HFFc6 (cell line): ENCODE results near the gene AGXT. TPM values are rescaled to one million over a fixed set of nuclear protein-coding genes. Genes with fewer than 3 reads are reported as not detected.

Experiments
- DNase-seq: peaks from one replicate; pipeline ENCODE4 v3.0.0-alpha.2; 2018
- H3K27ac Mint-ChIP-seq: 2 replicates; pipeline ENCODE4 v1.8.0; 2020; ENCODE audit warnings: mild to moderate bottlenecking, mixed read lengths
- H3K27me3 Mint-ChIP-seq: 2 replicates; pipeline ENCODE4 v1.8.0; 2021; ENCODE audit warnings: mild to moderate bottlenecking, moderate library complexity, mixed read lengths; ENCODE audit not compliant: insufficient read depth
- H3K36me3 Mint-ChIP-seq: 2 replicates; pipeline ENCODE4 v1.8.0; 2021; ENCODE audit warnings: low read depth, mixed read lengths
- H3K4me1 Mint-ChIP-seq: 2 replicates; pipeline ENCODE4 v1.8.0; 2020; ENCODE audit warnings: low read depth, mixed read lengths
- H3K4me3 Mint-ChIP-seq: 2 replicates; pipeline ENCODE4 v1.8.0; 2020; ENCODE audit warnings: mild to moderate bottlenecking, moderate library complexity, mixed read lengths
- H3K9me3 Mint-ChIP-seq: 2 replicates; pipeline ENCODE4 v1.8.0; 2020; ENCODE audit warnings: mild to moderate bottlenecking, mixed read lengths
- total RNA-seq, 6 experiments: library from RNA; stranded (reverse); fragmentation: NEBNext Ultra II Directional; extraction: Animal tissue kit (Norgen Biotek cat#: 25700); gene quantifications; 2 replicates in 1 of 6; 3 replicates in 5 of 6; pipeline ENCODE4 v1.2.3, GENCODE V29; 2021
- TF ChIP-seq, protein P1 (sequence below): fragments of 200-600 bp; sonication (generic); IDR thresholded peaks from 2 replicates; pipeline ENCODE4 v1.5.0; 2021; ENCODE audit warnings: antibody characterized with exemption, mild to moderate bottlenecking

The AGXT gene
- total RNA-seq, 6 experiments from 2014 or later: not detected

DNA sequence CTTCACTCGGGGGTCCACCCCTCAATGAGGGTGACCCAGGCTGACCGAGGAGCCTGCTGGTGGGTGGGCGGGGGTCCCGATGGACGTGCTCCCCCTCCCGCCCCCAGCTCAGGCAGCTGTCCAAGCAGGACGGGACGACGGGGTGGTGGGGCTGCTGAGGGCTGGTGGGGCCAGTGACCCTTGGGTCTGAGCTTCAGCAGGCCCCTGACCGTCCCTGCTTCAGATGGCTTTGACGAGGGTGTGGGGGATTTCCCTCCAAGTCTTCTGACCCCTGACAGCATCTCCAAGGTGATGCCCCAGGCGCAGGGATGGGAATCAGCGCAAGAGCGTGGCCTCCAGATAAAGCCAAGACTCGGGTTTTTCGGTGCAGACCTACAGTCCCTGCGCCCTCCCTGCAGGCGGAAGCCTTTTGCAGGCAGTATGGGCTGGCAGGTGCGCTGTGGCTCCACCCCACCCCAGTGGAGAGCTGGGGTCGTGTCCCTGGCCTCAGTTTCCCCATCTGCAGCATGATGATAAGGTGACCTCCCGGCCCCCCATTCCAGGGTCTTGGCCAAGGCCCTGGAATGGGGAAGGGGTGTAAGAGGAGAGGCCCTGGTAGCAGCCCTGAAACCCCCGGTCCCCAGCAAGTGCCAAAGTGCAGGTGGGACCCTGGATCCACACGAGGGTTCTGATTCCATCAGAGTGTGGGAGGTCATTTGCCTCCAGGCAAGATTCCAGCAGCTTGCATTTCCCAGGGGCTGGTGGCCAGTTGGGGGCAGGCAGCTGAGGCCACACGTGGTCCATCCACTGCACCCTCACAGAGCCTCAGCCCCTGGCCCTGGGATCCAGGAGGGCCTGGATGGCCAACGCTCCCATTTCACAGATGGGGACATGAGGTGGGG is 46.3 kb downstream of the AGXT start:
- no peaks in the 10 kb centered on the region for H3K9me3 Mint-ChIP-seq
- H3K4me3 Mint-ChIP-seq: no peak overlapping the region; the same call in 1 of the 2 replicates
- H3K4me1 Mint-ChIP-seq: peaks cover 31% of the 10 kb centered on the region
- DNase-seq: no peak
- H3K27me3 Mint-ChIP-seq: peaks cover 6% of the 10 kb centered on the region
- no peak overlapping the region for H3K27ac Mint-ChIP-seq
- TF ChIP-seq, protein P1, sequence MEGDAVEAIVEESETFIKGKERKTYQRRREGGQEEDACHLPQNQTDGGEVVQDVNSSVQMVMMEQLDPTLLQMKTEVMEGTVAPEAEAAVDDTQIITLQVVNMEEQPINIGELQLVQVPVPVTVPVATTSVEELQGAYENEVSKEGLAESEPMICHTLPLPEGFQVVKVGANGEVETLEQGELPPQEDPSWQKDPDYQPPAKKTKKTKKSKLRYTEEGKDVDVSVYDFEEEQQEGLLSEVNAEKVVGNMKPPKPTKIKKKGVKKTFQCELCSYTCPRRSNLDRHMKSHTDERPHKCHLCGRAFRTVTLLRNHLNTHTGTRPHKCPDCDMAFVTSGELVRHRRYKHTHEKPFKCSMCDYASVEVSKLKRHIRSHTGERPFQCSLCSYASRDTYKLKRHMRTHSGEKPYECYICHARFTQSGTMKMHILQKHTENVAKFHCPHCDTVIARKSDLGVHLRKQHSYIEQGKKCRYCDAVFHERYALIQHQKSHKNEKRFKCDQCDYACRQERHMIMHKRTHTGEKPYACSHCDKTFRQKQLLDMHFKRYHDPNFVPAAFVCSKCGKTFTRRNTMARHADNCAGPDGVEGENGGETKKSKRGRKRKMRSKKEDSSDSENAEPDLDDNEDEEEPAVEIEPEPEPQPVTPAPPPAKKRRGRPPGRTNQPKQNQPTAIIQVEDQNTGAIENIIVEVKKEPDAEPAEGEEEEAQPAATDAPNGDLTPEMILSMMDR: peak; percentile 65
- no peaks in the 10 kb centered on the region for H3K36me3 Mint-ChIP-seq

DNA sequence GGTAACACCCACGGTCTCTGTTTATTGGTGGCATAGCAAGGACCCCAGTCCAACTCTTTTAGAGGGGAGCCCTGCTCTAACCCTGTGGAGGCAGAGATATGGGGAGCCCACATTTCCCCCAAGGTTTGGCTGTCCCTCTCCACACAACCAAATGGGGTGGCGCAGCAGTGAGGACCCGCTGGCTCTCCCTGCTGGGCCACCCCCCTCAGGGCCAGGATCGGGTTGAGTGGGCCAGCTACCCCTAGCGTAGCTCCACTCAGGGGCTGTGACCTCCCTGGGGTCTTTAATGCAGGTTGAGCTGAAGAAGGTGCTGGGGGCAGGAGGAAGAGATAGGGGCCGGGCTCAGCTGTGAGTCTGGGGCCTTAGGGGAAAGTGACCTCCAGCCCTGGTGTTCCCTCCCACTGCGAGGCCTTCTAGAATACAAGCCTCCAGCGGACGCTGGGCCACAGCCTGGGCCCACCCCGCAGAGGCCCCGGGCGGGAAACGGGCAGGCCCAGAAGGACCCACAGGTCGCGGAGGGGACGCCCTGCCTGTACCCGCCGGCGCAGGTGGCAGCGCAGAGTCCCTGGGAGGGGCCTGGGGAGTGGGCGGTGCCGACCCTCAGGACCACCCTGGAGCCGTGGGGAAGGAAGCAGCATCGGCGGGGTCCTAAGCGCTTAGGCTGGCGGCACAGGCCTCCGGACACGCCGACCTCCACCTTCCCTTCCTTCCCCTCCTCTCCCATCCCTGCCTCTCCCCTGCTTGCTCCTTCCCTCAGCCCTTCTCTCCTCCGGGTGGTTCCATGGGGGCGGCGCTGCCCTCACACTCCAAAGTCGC is 47.1 kb downstream of the AGXT start:
- Mint-ChIP-seq H3K27me3 (peaks cover 2% of the 10 kb centered on the region), H3K4me1 (peaks cover 33% of the 10 kb centered on the region), H3K36me3 (no peaks in the 10 kb centered on the region), H3K4me3 (no peak overlapping the region; the same call in 1 of the 2 replicates), H3K27ac (peak overlapping the region; percentile 26; the same call in 1 of the 2 replicates), H3K9me3 (no peaks in the 10 kb centered on the region)
- DNase-seq: no peak
- TF ChIP-seq, protein P1: no peak

DNA sequence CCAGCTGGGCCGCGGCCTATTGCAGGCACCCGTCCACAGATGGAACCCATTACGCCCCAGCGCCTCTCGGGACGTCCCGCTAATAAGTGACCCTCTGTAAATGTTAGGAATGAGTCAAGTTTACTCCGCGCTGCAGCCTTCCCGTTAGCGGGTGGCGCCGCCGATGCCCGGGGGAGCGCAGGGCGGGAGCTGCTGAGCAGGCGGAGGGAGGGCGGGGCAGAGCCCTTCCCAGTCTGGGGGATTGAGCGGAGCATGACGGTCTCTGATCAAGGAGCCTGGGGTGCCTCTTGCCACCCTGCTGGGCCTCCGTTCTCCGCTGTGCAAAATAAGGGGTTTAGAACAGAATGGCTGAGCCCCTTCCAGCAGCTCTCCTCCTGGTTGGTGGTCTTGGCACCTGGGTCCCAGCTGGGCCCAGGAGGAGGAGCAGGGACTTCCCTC is 48.0 kb downstream of the AGXT start:
- H3K4me1 Mint-ChIP-seq: peaks cover 37% of the 10 kb centered on the region
- no peaks in the 10 kb centered on the region for H3K9me3 Mint-ChIP-seq
- peaks cover 2% of the 10 kb centered on the region for H3K27me3 Mint-ChIP-seq
- H3K27ac Mint-ChIP-seq: no peak overlapping the region
- peak; percentile 85 for DNase-seq
- TF ChIP-seq, protein P1: 0 out of 2 replicates have a peak, but pooled peaks have one; percentile 15
- H3K36me3 Mint-ChIP-seq: no peaks in the 10 kb centered on the region
- H3K4me3 Mint-ChIP-seq: no peak overlapping the region

DNA sequence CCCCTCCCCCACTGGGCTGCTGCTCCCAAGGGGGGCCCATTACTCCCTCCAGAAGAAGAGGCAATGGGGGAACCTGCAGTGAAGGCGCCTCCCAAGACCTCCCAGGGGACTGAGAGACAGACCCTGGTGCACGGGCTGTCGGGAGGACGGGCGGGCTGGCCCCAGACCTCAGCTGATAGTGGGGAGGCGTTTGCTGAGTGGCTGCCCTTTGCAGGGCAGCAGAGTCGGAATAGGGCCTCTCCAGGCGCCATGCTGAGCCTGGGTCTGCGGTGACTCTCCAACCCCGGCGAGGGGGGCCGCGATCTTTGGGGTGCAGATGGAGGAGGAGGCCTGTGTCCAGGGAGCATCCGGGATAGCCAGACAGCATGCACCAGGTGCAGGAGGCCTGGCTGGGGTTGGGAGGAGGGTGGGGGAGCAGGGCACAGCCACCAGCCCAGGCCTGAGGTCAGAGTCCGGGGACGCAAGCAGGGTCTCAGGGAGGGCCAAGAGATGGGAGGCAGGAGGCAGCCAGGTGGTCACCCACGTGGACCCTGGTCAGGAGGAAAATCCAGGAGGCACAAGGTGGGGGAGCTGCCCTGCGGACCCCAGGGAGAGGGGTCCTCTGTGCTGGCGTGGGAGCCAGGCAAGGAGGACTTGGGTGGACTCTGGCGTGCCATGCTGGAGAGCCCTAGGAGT is 48.5 kb downstream of the AGXT start:
- no peaks in the 10 kb centered on the region for H3K9me3 Mint-ChIP-seq
- H3K4me1 Mint-ChIP-seq: peaks cover 34% of the 10 kb centered on the region
- no peak for DNase-seq
- H3K4me3 Mint-ChIP-seq: no peak overlapping the region
- no peak overlapping the region for H3K27ac Mint-ChIP-seq
- TF ChIP-seq, protein P1: no peak
- H3K36me3 Mint-ChIP-seq: no peaks in the 10 kb centered on the region
- H3K27me3 Mint-ChIP-seq: peaks cover 2% of the 10 kb centered on the region; the same call in 1 of the 2 replicates

DNA sequence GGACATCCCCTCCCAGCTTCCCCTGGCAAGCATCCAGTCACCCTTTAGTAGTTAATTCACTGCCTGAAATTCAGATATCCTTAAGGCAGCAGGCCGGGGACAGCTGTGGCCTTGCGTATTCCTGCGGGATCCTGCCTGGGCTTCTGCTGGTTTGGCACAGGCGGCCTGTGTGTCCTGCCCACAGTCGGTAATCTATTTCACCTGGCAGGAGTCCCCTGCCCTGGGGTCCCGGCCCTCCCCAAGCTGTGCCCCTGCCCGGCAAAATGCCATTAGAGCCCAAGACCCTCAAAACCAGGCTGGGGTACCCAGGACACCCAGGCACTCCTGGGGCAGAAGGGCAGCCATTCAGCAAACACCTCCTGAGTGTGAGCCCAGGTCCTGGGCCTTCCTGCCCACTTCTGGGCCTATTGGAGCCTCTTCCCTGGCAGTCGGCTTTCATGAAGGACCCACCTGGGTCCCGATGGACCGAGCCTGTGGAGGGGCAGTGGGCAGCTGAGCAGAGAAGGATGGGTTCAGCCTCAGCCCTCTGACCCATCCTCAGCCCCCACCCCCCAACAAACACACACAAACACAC is 49.1 kb downstream of the AGXT start:
- Mint-ChIP-seq H3K36me3 (no peaks in the 10 kb centered on the region), H3K27ac (no peak overlapping the region)

More for the DNA sequence above, 49.1 kb downstream of the AGXT start:
- Mint-ChIP-seq H3K4me1 (peaks cover 27% of the 10 kb centered on the region), H3K27me3 (peaks cover 2% of the 10 kb centered on the region; the same call in 1 of the 2 replicates), H3K9me3 (no peaks in the 10 kb centered on the region), H3K4me3 (no peak overlapping the region)
- DNase-seq: no peak
- TF ChIP-seq, protein P1: no peak
